ENCODE results near the gene BCAP31. TPM values are rescaled to one million over a fixed set of nuclear protein-coding genes. Genes with fewer than 3 reads are reported as not detected.

Gene BCAP31
- total and polyA plus RNA-seq, 2 of the 13 experiments (the other 11 are each of a cell fraction or from before 2014, with no cell fraction given) = 139 to 178 TPM

GRCh38 chrX:153717445-153717844 is 6.7 kb downstream of the BCAP31 start:
- TF ChIP-seq NPAS2 (CRISPR knock-in tag; IDR thresholded peaks at IDR 0.05; ENCODE audit: borderline replicate concordance) = no peak
- TF ChIP-seq GMEB1 (CRISPR knock-in tag; IDR thresholded peaks at IDR 0.05; ENCODE audit: borderline replicate concordance) = no peak
- no peak for TF ChIP-seq ZNF331 (CRISPR knock-in tag; IDR thresholded peaks at IDR 0.05)
- no peak for TF ChIP-seq SOX5 (CRISPR knock-in tag; IDR thresholded peaks at IDR 0.05; ENCODE audit: borderline replicate concordance)
- no peak for TF ChIP-seq ZNF292 (CRISPR knock-in tag; IDR thresholded peaks at IDR 0.05; ENCODE audit: borderline replicate concordance, low read depth)
- no peak for TF ChIP-seq SMARCC2 (IDR thresholded peaks at IDR 0.05)
- TF ChIP-seq HINFP (CRISPR knock-in tag; IDR thresholded peaks at IDR 0.05; ENCODE audit: low read depth) = no peak
- TF ChIP-seq ZNF678 (CRISPR knock-in tag; IDR thresholded peaks at IDR 0.05) = no peak
- TF ChIP-seq NFAT5 (CRISPR knock-in tag; IDR thresholded peaks at IDR 0.05) = no peak
- TF ChIP-seq MEF2D (CRISPR knock-in tag; IDR thresholded peaks at IDR 0.05) = no peak
- TF ChIP-seq FOXO4 (CRISPR knock-in tag; conservative IDR thresholded peaks at IDR 0.05) = no peak
- no peak for TF ChIP-seq TBP (CRISPR knock-in tag; IDR thresholded peaks at IDR 0.05)
- TF ChIP-seq DPF2 (CRISPR knock-in tag; IDR thresholded peaks at IDR 0.05; ENCODE audit: borderline replicate concordance, low read depth) = no peak
- TF ChIP-seq TRIM24 (CRISPR knock-in tag; IDR thresholded peaks at IDR 0.05) = no peak
- WGBS (ENCODE audit: low lambda C conversion rate) = 96% methylated on average over 9 of the region's 9 CpGs
- no peak for FAIRE-seq
- in situ Hi-C loops (cut with HindIII; ENCODE audit: extremely low pct_ligation_motif_present, low pct_unique_long_range_greater_than_20kb) = no loop called here
- Histone ChIP-seq H3K36me3 (replicated peaks in 1 of 2; ENCODE audit: control insufficient read depth in 1 of 2, insufficient read depth in 2 of 2, low read length in 2 of 2) (peaks cover 12 to 43% of the 10 kb centered on the region in 2 experiments; a peak in 4 of 5 replicates), H3K9me3 (ENCODE audit: low read length) (no peaks in the 10 kb centered on the region), H3K4me1 (ENCODE audit: insufficient read depth, low read length) (peaks cover 26% of the 10 kb centered on the region), H4K20me1 (ENCODE audit: insufficient read depth, low read length) (peaks cover 12% of the 10 kb centered on the region; the same call in 1 of the 2 replicates), H3K27me3 (ENCODE audit: control insufficient read depth in 1 of 2, insufficient read depth in 2 of 2, low read length in 2 of 2) (no peaks in the 10 kb centered on the region), H3K9ac (ENCODE audit: insufficient read depth, low read depth, low read length) (no peak overlapping the region), H3K4me3 (replicated peaks in 1 of 3; ENCODE audit: insufficient read depth in 1 of 3, low read depth in 2 of 3, low read length in 3 of 3) (no peak overlapping the region), H3K27ac (ENCODE audit: extremely low read length, insufficient read depth, low read length) (no peak overlapping the region), H3K79me2 (ENCODE audit: insufficient read depth, low read length) (peaks cover 20% of the 10 kb centered on the region), H3K4me2 (ENCODE audit: low read depth, low read length) (no peak overlapping the region), H2AFZ (ENCODE audit: low read length) (no peak overlapping the region)
- POLR2A ChIA-PET = no interaction called here
- BruUV-seq (replicated peaks) = no TSS peak
- no peak for DNase-seq (ENCODE audit: low spot score)
- intact Hi-C loops (cut with micrococcal nuclease; ENCODE audit: unreplicated experiment) = no loop called here
- CTCF ChIA-PET (ENCODE audit: low intra/inter-chr PET ratio, low total read pairs) = no interaction called here
- no peak for ATAC-seq

All from HepG2 (cell line).